Hematopoietic multipotent progenitor cell treated with erythropoietin and hydrocortisone succinate and interleukin-3 and kit ligand, for 6 days (in vitro differentiated cells): ENCODE results near the gene IL9R.
"Not testable (repeated sequence)": the region's sequence is repeated elsewhere in the genome, so short reads cannot be mapped to it uniquely, and the experiment has no call there.

Experiments used
- DNase-seq: peaks from one replicate; pipeline ENCODE4 v3.0.0-alpha.2; 2015

IL9R gene

GRCh38 chrX:155999751-156000150 lies 2.3 kb downstream of the IL9R start:
- not testable (repeated sequence) for DNase-seq

GRCh38 chrX:156000361-156000926 lies 2.9 kb downstream of the IL9R start:
- DNase-seq = peak; percentile 81

GRCh38 chrX:156001001-156001666 lies 3.6 kb downstream of the IL9R start:
- peak; percentile 66 for DNase-seq

GRCh38 chrX:156001667-156002021 lies 4.1 kb downstream of the IL9R start:
- DNase-seq = peak; percentile 97

GRCh38 chrX:156002507-156002906 lies 5.0 kb downstream of the IL9R start:
- DNase-seq = peak; percentile 61

GRCh38 chrX:156003486-156004185 lies 6.1 kb downstream of the IL9R start:
- peak; percentile 39 for DNase-seq

GRCh38 chrX:156004256-156004655 lies 6.8 kb downstream of the IL9R start:
- DNase-seq = peak; percentile 47

GRCh38 chrX:156004740-156005139 lies 7.2 kb downstream of the IL9R start:
- DNase-seq = no peak

- no peak for DNase-seq
These were observed 7.6 kb downstream of the IL9R start for GRCh38 chrX:156005144-156005543.

- DNase-seq = peak; percentile 40
These were observed 9.0 kb downstream of the IL9R start for GRCh38 chrX:156006468-156006867.

GRCh38 chrX:156008379-156008778 lies 10.9 kb downstream of the IL9R start:
- peak; percentile 1 for DNase-seq

- DNase-seq = peak; percentile 3
These were observed 11.4 kb downstream of the IL9R start for GRCh38 chrX:156008915-156009314.

- DNase-seq = not testable (repeated sequence)
These were observed 12.2 kb downstream of the IL9R start for GRCh38 chrX:156009691-156010090.

GRCh38 chrX:156013286-156013953 lies 15.9 kb downstream of the IL9R start:
- DNase-seq = not testable (repeated sequence)

- DNase-seq = not testable (repeated sequence)
These were observed 22.4 kb downstream of the IL9R start for GRCh38 chrX:156019846-156020245.

GRCh38 chrX:156023002-156023401 lies 25.5 kb downstream of the IL9R start:
- peak; percentile 0 for DNase-seq

- DNase-seq = peak; percentile 1
These were observed 27.5 kb downstream of the IL9R start for GRCh38 chrX:156024949-156025492.

GRCh38 chrX:156028653-156029237 lies 31.2 kb downstream of the IL9R start:
- not testable (repeated sequence) for DNase-seq

GRCh38 chrX:156029296-156029695 lies 31.8 kb downstream of the IL9R start:
- not testable (repeated sequence) for DNase-seq

- peak; percentile 1 for DNase-seq
These were observed 32.4 kb downstream of the IL9R start for GRCh38 chrX:156029707-156030442.

GRCh38 chrX:156030474-156030873 lies 33.0 kb downstream of the IL9R start:
- DNase-seq = not testable (repeated sequence)
